Measurements from ENCODE around the gene PAK4. TPM values are rescaled to one million over a fixed set of nuclear protein-coding genes. Genes with fewer than 3 reads are reported as not detected.

PAK4 gene
- polyA plus RNA-seq, 1 of the 3 experiments (the other 2 are of a cell fraction) = 36.4 TPM

GRCh38 chr19:39150235-39150634, 24.6 kb downstream of the PAK4 start (continued):
- TF ChIP-seq CTCF (IDR thresholded peaks at IDR 0.05) (no peak), TAF1 (IDR thresholded peaks at IDR 0.05; ENCODE audit: borderline replicate concordance, low read depth, low read length) (no peak), RAD21 (IDR thresholded peaks at IDR 0.05; ENCODE audit: low read length) (no peak), ELF1 (IDR thresholded peaks at IDR 0.05) (no peak)

DNA sequence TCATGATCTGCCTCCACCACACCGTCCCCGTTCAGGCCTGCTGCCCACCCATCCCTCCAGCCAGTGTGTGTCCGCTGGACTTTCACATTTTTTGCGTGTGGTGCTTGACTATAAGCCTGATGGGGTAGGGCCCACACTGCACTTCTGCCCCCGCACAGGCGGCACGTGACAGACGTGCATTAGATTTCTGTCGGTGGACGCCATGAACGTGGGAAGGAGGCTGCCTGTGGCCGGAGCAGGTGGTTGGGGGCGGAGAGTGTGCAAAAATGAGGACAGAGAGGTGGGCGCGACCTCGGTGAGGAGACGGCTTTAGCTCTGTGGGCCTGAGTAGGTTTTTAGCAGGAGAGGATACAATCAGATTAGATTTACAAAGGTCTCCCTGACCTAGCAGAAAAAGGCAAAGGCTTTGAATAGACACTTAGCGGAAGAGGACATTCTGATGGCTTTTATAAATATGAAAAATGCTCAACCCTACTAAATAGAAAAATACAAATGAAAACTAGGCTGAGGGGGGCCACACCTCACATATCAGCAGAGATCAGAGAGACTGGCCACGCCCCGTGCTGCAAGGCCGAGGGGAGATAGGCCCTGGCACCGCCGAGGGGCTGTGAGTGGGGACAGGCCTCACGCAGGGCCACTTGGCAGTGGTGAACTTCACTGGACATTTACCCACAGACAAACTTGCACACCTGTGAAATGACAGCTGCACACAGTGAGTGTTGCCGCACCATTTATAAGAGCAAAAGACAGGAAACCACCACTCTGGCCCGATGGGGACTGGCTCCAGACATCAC, 25.4 kb downstream of the PAK4 start:
- no peaks in the 10 kb centered on the region for H3K27me3 ChIP-seq (ENCODE audit: insufficient read depth)
- H3K79me2 ChIP-seq (ENCODE audit: insufficient read depth) = peaks cover 90% of the 10 kb centered on the region
- no peaks in the 10 kb centered on the region for H3K9me2 ChIP-seq
- H3K9me3 ChIP-seq = no peaks in the 10 kb centered on the region
- POLR2A ChIA-PET = no interaction called here
- H4K20me1 ChIP-seq (ENCODE audit: insufficient read depth) = peaks cover 32% of the 10 kb centered on the region
- H2AFZ ChIP-seq (ENCODE audit: low read depth) = no peak overlapping the region
- 97% methylated on average over 25 of the region's 26 CpGs for WGBS (ENCODE audit: low lambda C conversion rate)
- no peak overlapping the region for H3K27ac ChIP-seq (ENCODE audit: low read depth in 2 of 2, low read length in 1 of 2)
- H3K4me1 ChIP-seq (ENCODE audit: control insufficient read depth in 1 of 2, insufficient read depth in 2 of 2, low read depth in 1 of 2, low read length in 1 of 2) = peaks cover 0 to 24% of the 10 kb centered on the region in 2 experiments; a peak in 1 of 4 replicates
- DNase-seq = no peak
- CTCF ChIA-PET = no interaction called here
- no peak overlapping the region for H3K9ac ChIP-seq
- H3K4me2 ChIP-seq = no peak overlapping the region
- H3K36me3 ChIP-seq (replicated peaks in 1 of 2; ENCODE audit: control insufficient read depth in 1 of 2, insufficient read depth in 2 of 2, low read length in 1 of 2) = peaks cover 0 to 8% of the 10 kb centered on the region in 2 experiments
- no peak overlapping the region for H3K4me3 ChIP-seq (ENCODE audit: low read depth in 2 of 2, low read length in 1 of 2)
- TF ChIP-seq SMC3 (IDR thresholded peaks at IDR 0.05; ENCODE audit: low read depth, low read length) = no peak
- no peak for TF ChIP-seq FOSL2 (IDR thresholded peaks at IDR 0.05; ENCODE audit: borderline replicate concordance, low read depth)
- TF ChIP-seq MAX (IDR thresholded peaks at IDR 0.05; ENCODE audit: low read depth) = no peak
- no peak for TF ChIP-seq MEF2A (IDR thresholded peaks at IDR 0.05; ENCODE audit: borderline replicate concordance, low read depth)
- TF ChIP-seq RAD21 (IDR thresholded peaks at IDR 0.05; ENCODE audit: low read length) = no peak
- no peaks in the 10 kb centered on the region for H3F3A ChIP-seq (replicated peaks; ENCODE audit: insufficient read depth)

DNA sequence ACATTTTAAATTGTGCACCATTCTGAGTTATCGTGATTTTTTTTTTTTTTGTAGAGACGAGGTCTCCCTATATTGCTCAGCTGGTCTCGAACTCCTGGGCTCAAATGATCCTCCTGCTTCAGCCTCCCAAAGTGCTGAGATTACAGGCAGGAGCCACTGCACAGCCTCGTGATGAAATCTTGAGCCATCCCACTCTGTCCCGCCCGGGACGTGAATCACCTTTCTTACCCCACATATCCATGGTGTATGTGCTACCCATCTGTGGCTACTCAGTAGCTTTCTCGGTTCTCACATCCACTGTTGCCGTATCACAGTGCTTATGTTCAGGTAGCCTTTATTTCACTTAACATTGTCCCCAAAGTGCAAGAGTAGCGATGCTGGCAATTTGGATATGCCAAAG, 26.5 kb downstream of the PAK4 start:
- ChIA-PET CTCF (interaction anchor here (0.7 to 1.3 kb wide), 2 partner anchors 12 to 46 kb away, joined by 3 read pairs; no protein-coding TSS in a partner anchor), POLR2A (no interaction called here)
- H4K20me1 ChIP-seq (ENCODE audit: insufficient read depth) = peaks cover 26% of the 10 kb centered on the region
- peaks cover 89% of the 10 kb centered on the region for H3K79me2 ChIP-seq (ENCODE audit: insufficient read depth)
- peaks cover 0 to 32% of the 10 kb centered on the region in 2 experiments; a peak in 1 of 4 replicates for H3K4me1 ChIP-seq (ENCODE audit: control insufficient read depth in 1 of 2, insufficient read depth in 2 of 2, low read depth in 1 of 2, low read length in 1 of 2)
- no peak overlapping the region for H3K4me3 ChIP-seq (ENCODE audit: low read depth in 2 of 2, low read length in 1 of 2)
- H3F3A ChIP-seq (replicated peaks; ENCODE audit: insufficient read depth) = no peaks in the 10 kb centered on the region
- no peaks in the 10 kb centered on the region for H3K27me3 ChIP-seq (ENCODE audit: insufficient read depth)
- 92% methylated on average over 10 of the region's 10 CpGs for WGBS (ENCODE audit: low lambda C conversion rate)
- no peak for DNase-seq
- no peaks in the 10 kb centered on the region for H3K9me2 ChIP-seq
- peaks cover 0 to 8% of the 10 kb centered on the region in 2 experiments for H3K36me3 ChIP-seq (replicated peaks in 1 of 2; ENCODE audit: control insufficient read depth in 1 of 2, insufficient read depth in 2 of 2, low read length in 1 of 2)
- no peak overlapping the region for H3K4me2 ChIP-seq
- no peak overlapping the region for H3K27ac ChIP-seq (ENCODE audit: low read depth in 2 of 2, low read length in 1 of 2)
- no peaks in the 10 kb centered on the region for H3K9me3 ChIP-seq
- no peak overlapping the region for H3K9ac ChIP-seq
- H2AFZ ChIP-seq (ENCODE audit: low read depth) = no peak overlapping the region
- TF ChIP-seq CHD2 (IDR thresholded peaks at IDR 0.05; ENCODE audit: low read length, partially characterized antibody) (no peak), CTCF (IDR thresholded peaks at IDR 0.05) (no peak), RFX5 (IDR thresholded peaks at IDR 0.05; ENCODE audit: low read length) (no peak), PBX3 (IDR thresholded peaks at IDR 0.05) (no peak), TCF12 (IDR thresholded peaks at IDR 0.05) (no peak), SMC3 (IDR thresholded peaks at IDR 0.05; ENCODE audit: low read depth, low read length) (no peak), REST (IDR thresholded peaks at IDR 0.05; ENCODE audit: low read depth, low read length) (no peak)
- TF ChIP-seq, protein P1, sequence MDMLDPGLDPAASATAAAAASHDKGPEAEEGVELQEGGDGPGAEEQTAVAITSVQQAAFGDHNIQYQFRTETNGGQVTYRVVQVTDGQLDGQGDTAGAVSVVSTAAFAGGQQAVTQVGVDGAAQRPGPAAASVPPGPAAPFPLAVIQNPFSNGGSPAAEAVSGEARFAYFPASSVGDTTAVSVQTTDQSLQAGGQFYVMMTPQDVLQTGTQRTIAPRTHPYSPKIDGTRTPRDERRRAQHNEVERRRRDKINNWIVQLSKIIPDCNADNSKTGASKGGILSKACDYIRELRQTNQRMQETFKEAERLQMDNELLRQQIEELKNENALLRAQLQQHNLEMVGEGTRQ (IDR thresholded peaks at IDR 0.05; ENCODE audit: borderline replicate concordance, low read depth, low read length) = no peak
